Esophagus (tissue), 2 donors: ENCODE data around the gene CYRIA. TPM values are rescaled to one million over a fixed set of nuclear protein-coding genes. Genes with fewer than 3 reads are reported as not detected.

Experiments
- H3K27ac ChIP-seq, 2 donors: one replicate each; pipeline ENCODE4 v1.5.1; 2013; ENCODE audit warnings: low read depth in 2 of 2, mild to moderate bottlenecking in 2 of 2, inconsistent platforms in 1 of 2, low read length in 1 of 2, moderate library complexity in 1 of 2
- H3K27me3 ChIP-seq, 2 donors: one replicate each; pipeline ENCODE4 v1.6.1; 2013; ENCODE audit warnings: low read length in 2 of 2, control low read depth in 1 of 2, mild to moderate bottlenecking in 1 of 2; ENCODE audit not compliant: insufficient read depth in 2 of 2, control insufficient read depth in 1 of 2
- H3K36me3 ChIP-seq, 2 donors: one replicate each; pipeline ENCODE4 v1.6.1; 2013; ENCODE audit warnings: low read length in 1 of 2; ENCODE audit not compliant: control insufficient read depth in 2 of 2, insufficient read depth in 2 of 2
- H3K4me1 ChIP-seq, 2 donors: one replicate each; pipeline ENCODE4 v1.6.1; 2013; ENCODE audit warnings: low read length in 1 of 2; ENCODE audit not compliant: control insufficient read depth in 2 of 2, insufficient read depth in 2 of 2
- H3K4me3 ChIP-seq, 2 donors: one replicate each; pipeline ENCODE4 v1.5.1; 2013; ENCODE audit warnings: low read length in 2 of 2, mild to moderate bottlenecking in 2 of 2, low read depth in 1 of 2, moderate library complexity in 1 of 2
- H3K9me3 ChIP-seq, 2 donors: one replicate each; pipeline ENCODE4 v1.6.1; 2013; ENCODE audit warnings: mild to moderate bottlenecking in 2 of 2, low read depth in 1 of 2, low read length in 1 of 2, moderate library complexity in 1 of 2; ENCODE audit not compliant: control insufficient read depth in 2 of 2, insufficient read depth in 1 of 2
- WGBS, 2 donors: extraction: QIAGEN DNeasy Blood & Tissue Kit; methylation state at CpG; one replicate each; pipeline ENCODE4 v1.1.7; 2013; 5-methylcytosine and 5-hydroxymethylcytosine counted together
- polyA plus RNA-seq, 2 donors: library from polyadenylated mRNA; stranded (reverse); fragments of 200-250 nt; gene quantifications; one replicate each; pipeline ENCODE4 v1.2.3, GENCODE V29; 2013
- donor health status: healthy with polysubstance abuse.
- donor health status: Bipolar disorder and iron deficiency.

The CYRIA gene
- polyA plus RNA-seq, 2 donors: 0.47 to 1.0 TPM

DNA sequence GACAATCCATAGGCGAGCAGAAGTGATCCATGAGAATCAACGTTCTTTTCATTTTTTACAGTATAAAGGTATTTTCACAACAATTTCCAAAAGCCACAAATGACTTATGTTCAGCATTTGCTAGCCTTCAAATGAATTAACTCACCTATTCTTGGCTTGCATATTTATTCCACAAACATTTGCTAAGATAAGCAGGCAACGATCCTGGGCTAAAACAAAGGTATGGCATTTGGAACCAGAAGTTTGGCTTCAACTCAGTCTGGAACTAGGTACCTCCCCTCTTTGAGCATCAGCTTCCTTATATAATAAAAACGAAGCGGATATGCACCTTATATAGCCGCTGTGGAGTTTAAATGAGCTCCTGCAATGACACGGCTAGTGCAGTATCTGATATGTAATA is 20.5 kb downstream of the CYRIA start:
- 78 to 92% methylated on average over 7 of the region's 7 CpGs for WGBS, 2 donors
- H3K27me3 ChIP-seq: no peaks in the 10 kb centered on the region
- no peak overlapping the region for H3K4me3 ChIP-seq
- H3K36me3 ChIP-seq: no peaks in the 10 kb centered on the region
- H3K27ac ChIP-seq: no peak overlapping the region
- peaks cover 2 to 9% of the 10 kb centered on the region in 2 donors for H3K4me1 ChIP-seq
- H3K9me3 ChIP-seq: no peaks in the 10 kb centered on the region

DNA sequence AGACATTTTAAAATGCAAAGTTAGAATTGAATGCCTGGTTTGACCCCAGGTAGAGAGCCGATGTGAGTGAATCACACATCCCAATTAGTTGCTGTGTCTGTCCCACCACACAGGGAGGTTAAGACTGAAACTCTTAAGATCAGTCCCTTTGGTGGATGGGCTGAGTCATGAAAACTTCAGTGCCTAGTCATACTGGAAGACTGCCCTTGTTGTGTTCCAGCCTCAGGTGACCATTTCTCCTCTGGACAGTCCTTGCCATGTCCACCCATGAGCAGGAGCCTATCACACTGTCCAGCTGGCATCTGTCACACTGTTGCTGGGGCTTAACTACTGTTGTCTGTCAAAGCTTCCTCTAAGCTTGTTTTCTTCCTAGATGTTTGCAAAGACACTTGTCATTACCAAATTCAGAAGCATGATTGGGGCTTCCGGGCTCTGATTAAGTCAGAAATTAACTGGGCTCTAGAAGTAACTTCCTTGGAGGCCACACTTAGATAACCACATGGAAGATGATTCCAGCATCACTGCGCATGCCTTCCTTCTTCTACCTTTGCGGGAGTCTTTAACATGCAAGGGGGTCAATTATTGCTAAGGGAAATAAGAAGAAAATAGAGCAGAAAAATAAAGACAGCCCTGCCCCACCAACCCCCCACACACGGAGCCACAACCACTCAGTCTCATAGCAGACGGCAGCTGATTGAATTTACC is 21.3 kb downstream of the CYRIA start:
- Histone ChIP-seq H3K27me3 (no peaks in the 10 kb centered on the region), H3K4me3 (no peak overlapping the region), H3K27ac (no peak overlapping the region), H3K9me3 (no peaks in the 10 kb centered on the region), H3K4me1 (peaks cover 2 to 3% of the 10 kb centered on the region in 2 donors), H3K36me3 (no peaks in the 10 kb centered on the region)
- WGBS, 2 donors: 86 to 90% methylated on average over 6 of the region's 6 CpGs

DNA sequence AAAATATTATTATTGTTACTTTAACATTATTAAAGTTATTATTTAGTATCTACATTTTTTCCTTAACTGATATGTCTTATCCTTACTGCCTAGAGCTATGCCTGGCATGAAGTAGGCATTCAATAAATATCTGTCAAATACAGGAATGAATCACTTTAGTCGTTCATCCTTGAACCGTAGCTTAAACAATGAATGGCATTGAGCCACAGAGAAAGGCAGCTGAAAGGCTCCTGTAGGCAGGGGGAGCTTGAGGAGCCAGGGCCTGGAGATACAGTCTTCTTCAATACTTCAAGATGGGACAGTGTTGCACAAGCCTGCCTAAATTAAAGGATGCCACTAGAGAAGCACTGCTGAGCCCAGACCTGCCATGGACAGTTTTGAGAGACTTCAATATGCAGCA is 22.5 kb downstream of the CYRIA start:
- H3K4me3 ChIP-seq: no peak overlapping the region
- no peaks in the 10 kb centered on the region for H3K27me3 ChIP-seq
- H3K9me3 ChIP-seq: no peaks in the 10 kb centered on the region
- 29 to 33% methylated on average over 2 of the region's 2 CpGs for WGBS, 2 donors
- peaks cover 0 to 2% of the 10 kb centered on the region in 2 donors for H3K4me1 ChIP-seq
- H3K27ac ChIP-seq: no peak overlapping the region
- no peaks in the 10 kb centered on the region for H3K36me3 ChIP-seq

DNA sequence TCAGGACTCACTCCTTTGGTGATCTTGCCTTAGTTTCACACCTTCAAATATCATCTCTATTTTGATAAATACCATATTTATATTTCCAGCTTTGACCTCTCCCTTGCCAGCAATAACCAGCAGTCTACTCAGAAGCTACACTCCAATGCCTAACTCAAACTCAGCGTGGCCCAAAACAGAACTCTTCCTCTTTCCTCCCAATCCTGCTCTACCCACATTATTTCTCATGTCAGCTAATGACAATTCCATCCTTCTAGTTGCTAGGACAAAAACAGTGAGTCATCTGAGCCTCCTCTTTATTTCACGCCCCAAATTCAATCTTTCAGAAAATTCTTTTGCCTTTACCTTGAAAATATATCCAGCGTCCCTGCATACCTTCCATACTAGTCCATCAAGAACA is 23.5 kb downstream of the CYRIA start:
- no peak overlapping the region for H3K27ac ChIP-seq
- WGBS, 2 donors: 76 to 77% methylated on average over 3 of the region's 3 CpGs
- peaks cover 0 to 2% of the 10 kb centered on the region in 2 donors for H3K4me1 ChIP-seq
- H3K4me3 ChIP-seq: no peak overlapping the region
- no peaks in the 10 kb centered on the region for H3K36me3 ChIP-seq
- H3K27me3 ChIP-seq: no peaks in the 10 kb centered on the region
- no peaks in the 10 kb centered on the region for H3K9me3 ChIP-seq

DNA sequence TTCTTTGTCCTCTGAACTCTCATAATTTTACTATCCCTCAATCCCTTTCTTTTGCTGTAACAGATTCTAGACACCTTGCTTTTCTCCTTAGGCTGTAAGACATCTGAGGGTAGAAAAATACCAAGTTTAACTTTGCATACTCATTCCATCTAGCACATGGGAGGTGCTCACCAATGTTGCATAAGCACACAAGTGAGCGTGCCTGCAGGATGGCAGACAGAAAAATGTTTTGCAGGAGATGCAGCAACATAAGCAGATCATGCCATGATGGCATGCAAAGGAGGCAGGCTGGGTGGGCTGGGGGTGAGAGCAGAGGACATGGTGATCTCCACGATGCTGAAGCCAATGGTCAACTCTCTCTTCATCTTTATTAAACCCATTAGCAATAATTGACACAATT is 24.1 kb downstream of the CYRIA start:
- Histone ChIP-seq H3K27ac (no peak overlapping the region), H3K9me3 (no peaks in the 10 kb centered on the region), H3K4me1 (peaks cover 0 to 2% of the 10 kb centered on the region in 2 donors), H3K4me3 (no peak overlapping the region), H3K36me3 (no peaks in the 10 kb centered on the region), H3K27me3 (no peaks in the 10 kb centered on the region)
- 78 to 90% methylated on average over 2 of the region's 2 CpGs for WGBS, 2 donors

DNA sequence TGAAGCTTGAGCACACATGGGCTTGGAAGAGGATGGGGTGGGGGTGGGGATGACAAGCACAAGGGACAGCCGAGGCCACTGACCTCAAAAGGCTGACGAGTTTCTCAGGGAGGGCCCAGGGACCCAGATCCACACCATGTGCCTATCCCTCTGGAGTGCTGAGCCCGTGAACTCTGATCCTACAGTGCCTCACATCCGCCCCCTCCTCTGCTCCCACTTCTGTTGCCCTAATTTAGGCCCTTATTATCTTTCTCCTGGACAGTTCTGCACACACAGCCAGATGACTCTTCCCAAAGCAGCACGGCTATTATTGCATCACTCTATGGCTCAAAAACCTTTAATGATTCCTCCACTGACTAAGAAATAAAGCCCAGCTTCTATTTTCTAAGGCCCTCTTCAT is 24.8 kb downstream of the CYRIA start:
- Histone ChIP-seq H3K9me3 (no peaks in the 10 kb centered on the region), H3K4me1 (peaks cover 0 to 2% of the 10 kb centered on the region in 2 donors), H3K36me3 (no peaks in the 10 kb centered on the region), H3K4me3 (no peak overlapping the region), H3K27me3 (no peaks in the 10 kb centered on the region), H3K27ac (no peak overlapping the region)
- WGBS, 2 donors: 68 to 81% methylated on average over 5 of the region's 5 CpGs

DNA sequence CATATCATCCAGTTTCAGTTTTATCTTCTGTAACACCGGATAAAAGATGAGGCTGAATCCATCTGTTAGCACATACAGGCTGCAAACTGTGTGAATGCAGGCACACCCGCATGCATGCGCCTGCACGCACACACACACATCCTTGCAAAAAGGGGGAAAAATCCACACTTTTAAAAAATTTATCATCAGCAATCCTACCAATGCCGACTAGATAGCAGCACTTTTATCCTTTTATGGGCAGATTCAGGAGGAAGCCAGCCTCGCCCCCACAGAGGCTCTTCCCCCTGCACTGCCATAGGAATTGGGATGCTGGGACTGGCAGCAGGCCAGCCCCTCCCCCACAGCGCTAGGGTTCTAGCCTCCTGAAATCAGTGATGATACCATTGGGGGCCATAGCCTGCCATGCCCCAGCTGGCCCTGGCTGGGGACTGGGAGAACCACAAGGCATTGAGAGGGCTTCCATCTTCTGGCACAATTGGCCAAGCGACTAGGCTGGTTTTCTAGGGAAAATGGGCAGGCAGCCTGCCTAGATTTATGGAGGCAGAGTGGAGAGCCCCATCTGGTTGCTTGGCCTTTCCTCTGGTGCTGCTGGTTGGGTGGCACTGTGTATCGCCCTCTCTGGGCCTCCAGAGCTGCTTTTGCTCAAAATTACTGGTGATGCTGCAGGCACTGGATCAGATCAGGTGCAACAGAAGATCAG is 25.5 kb downstream of the CYRIA start:
- WGBS, 2 donors: 76 to 81% methylated on average over 9 of the region's 9 CpGs
- peaks cover 0 to 2% of the 10 kb centered on the region in 2 donors for H3K4me1 ChIP-seq

DNA sequence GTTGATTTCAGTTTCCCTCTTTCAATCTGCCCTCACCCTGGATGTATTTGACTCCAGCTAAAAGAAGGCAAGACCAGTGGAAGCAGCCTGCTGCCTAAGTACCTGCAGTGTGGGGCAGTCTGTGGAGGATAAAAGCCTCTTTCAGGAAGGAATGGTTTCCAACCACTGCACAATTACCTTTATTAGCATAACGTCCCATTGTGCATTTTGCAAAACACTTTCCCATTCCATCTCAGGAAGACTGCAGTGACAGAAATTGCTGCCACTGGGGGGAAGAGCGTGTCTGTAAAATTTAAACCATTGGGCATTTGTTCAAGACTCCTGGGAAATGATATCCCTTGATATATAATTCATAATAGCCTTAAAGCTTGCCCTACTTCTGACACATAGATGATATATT is 26.2 kb downstream of the CYRIA start:
- H3K36me3 ChIP-seq: no peaks in the 10 kb centered on the region
- 56 to 70% methylated on average over 2 of the region's 2 CpGs for WGBS, 2 donors
- H3K4me1 ChIP-seq: peaks cover 0 to 2% of the 10 kb centered on the region in 2 donors
- H3K27ac ChIP-seq: no peak overlapping the region
- H3K4me3 ChIP-seq: no peak overlapping the region
- no peaks in the 10 kb centered on the region for H3K9me3 ChIP-seq
- H3K27me3 ChIP-seq: no peaks in the 10 kb centered on the region

More for the DNA sequence above, 25.5 kb downstream of the CYRIA start:
- H3K9me3 ChIP-seq: no peaks in the 10 kb centered on the region
- H3K27ac ChIP-seq: no peak overlapping the region
- H3K36me3 ChIP-seq: no peaks in the 10 kb centered on the region
- H3K4me3 ChIP-seq: no peak overlapping the region
- no peaks in the 10 kb centered on the region for H3K27me3 ChIP-seq

DNA sequence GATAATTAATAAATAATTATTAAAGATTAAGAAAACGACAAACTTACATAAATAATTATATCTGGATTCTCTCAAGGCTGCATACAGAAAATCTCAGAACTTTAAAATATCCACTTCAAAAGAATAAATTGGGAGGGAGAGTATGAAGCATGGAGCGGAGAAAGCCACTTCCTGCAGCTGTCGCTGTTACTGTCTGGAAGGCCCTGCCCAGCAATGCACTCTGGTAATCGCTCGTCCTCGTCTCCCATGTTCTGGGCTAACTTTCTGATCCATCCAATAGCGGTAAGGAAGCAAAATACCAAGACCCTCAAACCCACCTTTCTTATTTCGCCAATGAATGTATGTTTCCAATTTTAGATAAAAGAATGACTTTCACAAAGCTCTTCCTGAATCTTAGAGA is 26.7 kb downstream of the CYRIA start:
- Histone ChIP-seq H3K4me3 (no peak overlapping the region), H3K4me1 (peaks cover 0 to 2% of the 10 kb centered on the region in 2 donors), H3K36me3 (no peaks in the 10 kb centered on the region), H3K27ac (no peak overlapping the region), H3K9me3 (no peaks in the 10 kb centered on the region), H3K27me3 (no peaks in the 10 kb centered on the region)
- 73 to 74% methylated on average over 8 of the region's 8 CpGs for WGBS, 2 donors

DNA sequence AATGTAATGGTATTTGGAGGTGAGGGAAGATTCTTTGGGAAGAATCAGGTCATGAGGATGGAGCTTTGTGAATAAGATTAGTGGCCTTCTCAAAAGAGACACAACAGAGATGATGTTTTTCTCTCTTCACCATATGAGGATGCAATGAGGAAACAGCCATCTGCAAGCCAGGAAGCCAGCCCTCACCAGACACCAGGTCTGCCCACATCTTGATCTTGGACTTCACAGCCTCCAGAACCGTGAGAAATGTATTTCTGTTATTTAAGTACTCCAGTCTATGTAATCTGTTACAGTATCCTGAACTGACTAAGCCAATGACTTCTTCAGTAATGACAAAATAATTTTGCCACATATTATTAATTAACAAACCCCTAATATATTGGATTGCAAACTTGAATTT is 28.3 kb downstream of the CYRIA start:
- no peak overlapping the region for H3K4me3 ChIP-seq
- WGBS, 2 donors: 89 to 94% methylated on average over 1 of the region's 1 CpG

More for the DNA sequence above, 28.3 kb downstream of the CYRIA start:
- no peak overlapping the region for H3K27ac ChIP-seq
- no peaks in the 10 kb centered on the region for H3K9me3 ChIP-seq
- H3K4me1 ChIP-seq: peaks cover 2 to 5% of the 10 kb centered on the region in 2 donors
- no peaks in the 10 kb centered on the region for H3K36me3 ChIP-seq
- no peaks in the 10 kb centered on the region for H3K27me3 ChIP-seq
